HCT116 (cell line): Measurements from ENCODE around the gene ABHD12B. TPM values are rescaled to one million over a fixed set of nuclear protein-coding genes. Genes with fewer than 3 reads are reported as not detected.

Source experiments
- ATAC-seq: fragments of 200-7000 bp; cut with Tn5 transposase; 2 replicates; pipeline ENCODE4 v1.9.1; 2020; ENCODE audit warnings: mild to moderate bottlenecking, moderate library complexity
- BruUV-seq: library from RNA; stranded (reverse); fragments of 400-500 nt; replicated peaks from 2 replicates; lab custom pipeline; 2021; lab: Mats Ljungman, UMichigan
- CTCF ChIA-PET: fragments of 300-600 bp; sonication (Branson Sonifier 250); formaldehyde crosslinking; loops from one replicate; lab custom pipeline; 2021; ENCODE audit warnings: antibody characterized with exemption; lab: Charles Lee
- POLR2A ChIA-PET: fragments of 300-600, 350-600 bp; sonication (Branson Sonifier 250); formaldehyde crosslinking; loops from one replicate; lab custom pipeline; 2021; ENCODE audit warnings: antibody characterized with exemption; lab: Charles Lee
- RAD21 ChIA-PET, 2 experiments: fragments of 300-600 bp; sonication (Branson Sonifier 250); formaldehyde crosslinking; loops; one replicate each; lab custom pipeline; 2023; ENCODE audit warnings: low total read pairs in 2 of 2; ENCODE audit not compliant: uncharacterized antibody in 2 of 2, unreplicated experiment in 2 of 2, low non-redundant PET in 1 of 2; lab: Charles Lee
- DNase-seq: peaks from one replicate; pipeline ENCODE4 v3.0.0-alpha.2; 2010; ENCODE audit warnings: low read depth, low spot score
- H2AFZ ChIP-seq: fragments of 200-600 bp; shearing (Covaris generic), sonication (generic); 2 replicates; pipeline ENCODE4 v1.6.1; 2017; ENCODE audit warnings: low read depth, mixed run types, mixed read lengths, antibody characterized with exemption, low read length; ENCODE audit not compliant: poor library complexity, severe bottlenecking
- H3K27ac ChIP-seq: 2 replicates; pipeline ENCODE4 v1.5.1; 2012; ENCODE audit warnings: low read depth, low read length
- H3K27me3 ChIP-seq: fragments of 200-600 bp; sonication (generic); 2 replicates; pipeline ENCODE4 v1.6.1; 2016; ENCODE audit warnings: mixed run types, low read length, mixed read lengths; ENCODE audit not compliant: insufficient read depth
- H3K36me3 ChIP-seq, 2 experiments: fragments of 200-500 bp in 1 of 2; fragments of 200-600 bp in 1 of 2; sonication (Bioruptor generic) in 1 of 2; sonication (generic) in 1 of 2; 2 replicates each; pipeline versions ENCODE4 v1.5.1 to v1.6.1; 2014 to 2016; ENCODE audit warnings: low read length in 2 of 2, inconsistent platforms in 1 of 2, mixed read lengths in 1 of 2, mixed run types in 1 of 2; ENCODE audit not compliant: insufficient read depth in 2 of 2, control insufficient read depth in 1 of 2
- H3K4me1 ChIP-seq, 2 experiments: fragments of 200-600 bp in 1 of 2; sonication (generic) in 1 of 2; 2 replicates each; pipeline versions ENCODE4 v1.5.1 to v1.6.1; 2012 to 2017; ENCODE audit warnings: low read length in 2 of 2, inconsistent platforms in 1 of 2, mild to moderate bottlenecking in 1 of 2, mixed read lengths in 1 of 2, mixed run types in 1 of 2, moderate library complexity in 1 of 2; ENCODE audit not compliant: insufficient read depth in 2 of 2, control insufficient read depth in 1 of 2
- H3K4me2 ChIP-seq: fragments of 200-600 bp; sonication (generic); 2 replicates; pipeline ENCODE4 v1.6.1; 2017; ENCODE audit warnings: mixed run types, low read length, mixed read lengths
- H3K4me3 ChIP-seq, 2 experiments: fragments of 200-600 bp in 1 of 2; sonication (generic) in 1 of 2; replicated peaks in 1 of 2; 2 replicates each; pipeline ENCODE4 v1.5.1; 2011 to 2016; ENCODE audit warnings: low read length in 2 of 2, control low read depth in 1 of 2, low read depth in 1 of 2, mild to moderate bottlenecking in 1 of 2, mixed read lengths in 1 of 2, mixed run types in 1 of 2
- H3K79me2 ChIP-seq: fragments of 200-600 bp; sonication (generic); 2 replicates; pipeline ENCODE4 v1.6.1; 2017; ENCODE audit warnings: mild to moderate bottlenecking, mixed run types, low read length, moderate library complexity, mixed read lengths; ENCODE audit not compliant: insufficient read depth
- H3K9ac ChIP-seq: fragments of 200-600 bp; sonication (generic); 2 replicates; pipeline ENCODE4 v1.6.1; 2016; ENCODE audit warnings: low read length, mixed read lengths
- H3K9me2 ChIP-seq: fragments of 200-600 bp; sonication (generic), shearing (Covaris generic); 2 replicates; pipeline ENCODE4 v1.6.1; 2017; ENCODE audit warnings: mixed run types, mild to moderate bottlenecking, moderate library complexity; ENCODE audit not compliant: insufficient read depth
- H3K9me3 ChIP-seq, 2 experiments: fragments of 200-500 bp in 1 of 2; fragments of 200-600 bp in 1 of 2; sonication (Bioruptor generic) in 1 of 2; sonication (generic) in 1 of 2; 2 replicates each; pipeline ENCODE4 v1.6.1; 2014 to 2017; ENCODE audit warnings: low read length in 2 of 2, mixed read lengths in 2 of 2, inconsistent platforms in 1 of 2, low read depth in 1 of 2, mild to moderate bottlenecking in 1 of 2, mixed run types in 1 of 2, moderate library complexity in 1 of 2; ENCODE audit not compliant: control insufficient read depth in 1 of 2, insufficient read depth in 1 of 2
- H4K20me1 ChIP-seq: fragments of 200-600 bp; sonication (generic), shearing (Covaris generic); 2 replicates; pipeline ENCODE4 v1.6.1; 2017; ENCODE audit warnings: mixed run types, mild to moderate bottlenecking, moderate library complexity; ENCODE audit not compliant: insufficient read depth
- ATF3 ChIP-seq: IDR thresholded peaks from 2 replicates; pipeline ENCODE4 v1.6.1; 2012
- CBX3 ChIP-seq: IDR thresholded peaks from 2 replicates; pipeline ENCODE4 v1.6.1; 2012; ENCODE audit warnings: low read depth
- ELF1 ChIP-seq: IDR thresholded peaks from 2 replicates; pipeline ENCODE4 v1.6.1; 2012; ENCODE audit warnings: low read depth, borderline replicate concordance
- EZH2 ChIP-seq: fragments of 200-600 bp; sonication (generic); IDR thresholded peaks from 2 replicates; pipeline ENCODE4 v1.6.1; 2017; ENCODE audit warnings: antibody characterized with exemption, mixed run types
- EZH2phosphoT487 ChIP-seq: fragments of 200-600 bp; IDR thresholded peaks from 2 replicates; pipeline ENCODE4 v1.6.1; 2018; ENCODE audit warnings: antibody characterized with exemption, borderline replicate concordance
- POLR2A ChIP-seq: IDR thresholded peaks from 2 replicates; pipeline ENCODE4 v1.7.0; 2011; ENCODE audit warnings: borderline replicate concordance; ENCODE audit not compliant: insufficient read depth, insufficient read length; ENCODE audit errors: extremely low read depth
- RAD21 ChIP-seq: IDR thresholded peaks from 2 replicates; pipeline ENCODE4 v1.6.1; 2012; ENCODE audit warnings: low read depth, mild to moderate bottlenecking
- SIN3A ChIP-seq: IDR thresholded peaks from 2 replicates; pipeline ENCODE4 v1.6.1; 2012; ENCODE audit warnings: low read depth
- TCF7L2 ChIP-seq: IDR thresholded peaks from 2 replicates; pipeline ENCODE4 v1.7.0; 2011; ENCODE audit warnings: borderline replicate concordance, inconsistent platforms; ENCODE audit not compliant: insufficient read depth, insufficient read length; ENCODE audit errors: extremely low read depth
- YY1 ChIP-seq: IDR thresholded peaks from 2 replicates; pipeline ENCODE4 v1.6.1; 2011; ENCODE audit warnings: low read length, low read depth, moderate library complexity, mild to moderate bottlenecking; ENCODE audit not compliant: insufficient replicate concordance; ENCODE audit errors: extremely low read depth
- intact Hi-C: fragments of 100-400 bp; cut with micrococcal nuclease; formaldehyde crosslinking; loops from 2 replicates; pipeline ENCODE4 v1.10.0; 2022
- total RNA-seq: library from RNA; stranded (reverse); gene quantifications from one replicate; pipeline ENCODE4 v1.2.1, GENCODE V29; 2021; ENCODE audit not compliant: unreplicated experiment

The ABHD12B gene
- total RNA-seq, 1 experiment from 2014 or later = 0.74 TPM

- peaks cover 53 to 54% of the 10 kb centered on the region in 2 experiments for H3K36me3 ChIP-seq
- CTCF ChIA-PET = no interaction called here
These were observed 34.6 kb downstream of the ABHD12B start for GRCh38 chr14:50906326-50907065.

GRCh38 chr14:50910495-50911420 is 38.9 kb downstream of the ABHD12B start:
- no TSS peak for BruUV-seq
- ChIA-PET POLR2A (no interaction called here), CTCF (no interaction called here), RAD21 (no interaction called here)
- Histone ChIP-seq H3K4me3 (no peak overlapping the region), H3K27ac (no peak overlapping the region), H4K20me1 (no peaks in the 10 kb centered on the region), H3K9ac (no peak overlapping the region), H3K36me3 (peaks cover 69% of the 10 kb centered on the region in 2 experiments), H2AFZ (no peak overlapping the region), H3K9me3 (no peaks in the 10 kb centered on the region), H3K4me2 (no peak overlapping the region), H3K27me3 (no peaks in the 10 kb centered on the region), H3K79me2 (no peaks in the 10 kb centered on the region), H3K4me1 (no peaks in the 10 kb centered on the region), H3K9me2 (no peaks in the 10 kb centered on the region)
- ATAC-seq (no peak), DNase-seq (no peak)
- TF ChIP-seq ATF3 = no peak
- TF ChIP-seq TCF7L2 = no peak
- TF ChIP-seq CBX3 = no peak
- no peak for TF ChIP-seq EZH2phosphoT487
- no peak for TF ChIP-seq YY1
- TF ChIP-seq POLR2A = no peak
- TF ChIP-seq EZH2 = no peak
- intact Hi-C loops = no loop called here

More at GRCh38 chr14:50906326-50907065, 34.6 kb downstream of the ABHD12B start:
- DNase-seq = no peak
- no peaks in the 10 kb centered on the region for H3K9me3 ChIP-seq
- no peaks in the 10 kb centered on the region for H3K9me2 ChIP-seq
- H4K20me1 ChIP-seq = no peaks in the 10 kb centered on the region
- no peak overlapping the region for H2AFZ ChIP-seq
- intact Hi-C loops = no loop called here
- no peak overlapping the region for H3K4me2 ChIP-seq
- no peak overlapping the region for H3K9ac ChIP-seq
- ATAC-seq = no peak
- no peaks in the 10 kb centered on the region for H3K4me1 ChIP-seq
- no peak overlapping the region for H3K4me3 ChIP-seq
- no peaks in the 10 kb centered on the region for H3K27me3 ChIP-seq
- H3K27ac ChIP-seq = no peak overlapping the region
- RAD21 ChIA-PET = no interaction called here
- TF ChIP-seq RAD21 (no peak), SIN3A (no peak), ELF1 (no peak)
- BruUV-seq = no TSS peak
- H3K79me2 ChIP-seq = no peaks in the 10 kb centered on the region
- POLR2A ChIA-PET = no interaction called here
